Measurements from ENCODE around the gene WIPF1. TPM values are rescaled to one million over a fixed set of nuclear protein-coding genes. Genes with fewer than 3 reads are reported as not detected.

The WIPF1 gene
- total and polyA plus RNA-seq, 7 donors = 9.0 to 51.0 (median 37.8) TPM

DNA sequence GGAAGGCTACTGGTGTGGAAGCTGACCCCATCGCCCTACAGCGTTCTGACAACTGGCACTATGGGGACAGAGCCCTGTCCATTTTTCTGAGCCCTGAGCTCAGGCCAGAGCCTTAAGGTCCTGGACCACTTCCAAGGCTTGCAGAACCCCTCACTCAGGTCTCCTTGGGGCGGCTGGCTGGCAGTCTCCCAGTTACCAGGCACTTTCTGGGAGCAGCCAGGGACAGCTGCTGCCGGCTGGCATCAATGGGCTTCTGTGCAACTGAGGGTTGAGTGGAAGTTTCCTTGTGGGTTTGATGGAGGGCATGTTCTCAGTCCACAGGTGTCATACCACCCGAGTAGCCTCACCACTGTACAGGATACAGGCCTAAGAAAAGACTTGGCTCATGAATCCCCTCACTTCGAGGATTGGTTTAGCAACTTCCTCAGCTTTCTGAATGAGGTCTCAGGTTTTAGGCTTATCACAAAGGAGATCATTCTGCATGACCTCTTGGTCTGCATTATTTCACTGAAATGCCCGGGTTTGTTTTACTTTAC, 27.4 kb upstream of the WIPF1 start:
- intact Hi-C loops (cut with DNase I) = no loop called here
- Histone ChIP-seq H3K36me3 (peaks cover 0 to 5% (median 0%) of the 10 kb centered on the region in 4 donors), H3K27ac (no peak overlapping the region), H3K9me3 (no peaks in the 10 kb centered on the region), H3K4me1 (peaks cover 0 to 41% (median 13%) of the 10 kb centered on the region in 4 donors), H3K4me3 (no peak overlapping the region), H3K27me3 (no peaks in the 10 kb centered on the region)
- WGBS, 2 donors = 87 to 93% methylated on average over 7 of the region's 7 CpGs
- TF ChIP-seq, protein P1, sequence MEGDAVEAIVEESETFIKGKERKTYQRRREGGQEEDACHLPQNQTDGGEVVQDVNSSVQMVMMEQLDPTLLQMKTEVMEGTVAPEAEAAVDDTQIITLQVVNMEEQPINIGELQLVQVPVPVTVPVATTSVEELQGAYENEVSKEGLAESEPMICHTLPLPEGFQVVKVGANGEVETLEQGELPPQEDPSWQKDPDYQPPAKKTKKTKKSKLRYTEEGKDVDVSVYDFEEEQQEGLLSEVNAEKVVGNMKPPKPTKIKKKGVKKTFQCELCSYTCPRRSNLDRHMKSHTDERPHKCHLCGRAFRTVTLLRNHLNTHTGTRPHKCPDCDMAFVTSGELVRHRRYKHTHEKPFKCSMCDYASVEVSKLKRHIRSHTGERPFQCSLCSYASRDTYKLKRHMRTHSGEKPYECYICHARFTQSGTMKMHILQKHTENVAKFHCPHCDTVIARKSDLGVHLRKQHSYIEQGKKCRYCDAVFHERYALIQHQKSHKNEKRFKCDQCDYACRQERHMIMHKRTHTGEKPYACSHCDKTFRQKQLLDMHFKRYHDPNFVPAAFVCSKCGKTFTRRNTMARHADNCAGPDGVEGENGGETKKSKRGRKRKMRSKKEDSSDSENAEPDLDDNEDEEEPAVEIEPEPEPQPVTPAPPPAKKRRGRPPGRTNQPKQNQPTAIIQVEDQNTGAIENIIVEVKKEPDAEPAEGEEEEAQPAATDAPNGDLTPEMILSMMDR (IDR thresholded peaks at IDR 0.05) = no peak
- TF ChIP-seq EP300 (IDR thresholded peaks at IDR 0.05) = no peak
- TF ChIP-seq POLR2A (IDR thresholded peaks at IDR 0.05) = no peak
- TF ChIP-seq POLR2AphosphoS5 (IDR thresholded peaks at IDR 0.05) = no peak
- DNase-seq = no peak

DNA sequence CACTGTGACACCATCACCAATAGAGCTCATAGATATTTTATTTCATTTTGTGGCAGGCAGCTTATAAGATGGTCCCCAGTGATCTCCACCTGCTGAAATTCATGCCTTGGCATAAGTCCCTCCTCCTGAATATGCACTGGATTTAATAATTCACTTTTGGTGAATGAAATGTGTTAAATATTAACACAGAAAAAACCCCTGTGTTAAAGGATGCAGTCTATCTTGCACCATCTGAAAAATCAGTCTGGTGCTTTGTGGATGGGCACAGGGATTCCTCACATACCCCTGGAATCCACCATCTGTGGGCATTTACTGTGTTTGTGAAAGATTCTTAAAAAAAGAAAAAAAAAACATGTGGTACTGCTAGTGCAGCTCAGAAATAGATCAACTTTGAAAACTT, 26.1 kb upstream of the WIPF1 start:
- Histone ChIP-seq H3K9me3 (no peaks in the 10 kb centered on the region), H3K27me3 (no peaks in the 10 kb centered on the region), H3K36me3 (peaks cover 0 to 5% (median 0%) of the 10 kb centered on the region in 4 donors), H3K4me1 (peaks cover 0 to 30% (median 5%) of the 10 kb centered on the region in 4 donors), H3K4me3 (no peak overlapping the region), H3K27ac (no peak overlapping the region)
- TF ChIP-seq POLR2AphosphoS5 (IDR thresholded peaks at IDR 0.05) (no peak), EP300 (IDR thresholded peaks at IDR 0.05) (no peak), POLR2A (IDR thresholded peaks at IDR 0.05) (no peak)
- TF ChIP-seq, protein P1 (IDR thresholded peaks at IDR 0.05) = no peak
- no peak for DNase-seq
- intact Hi-C loops (cut with DNase I) = no loop called here

DNA sequence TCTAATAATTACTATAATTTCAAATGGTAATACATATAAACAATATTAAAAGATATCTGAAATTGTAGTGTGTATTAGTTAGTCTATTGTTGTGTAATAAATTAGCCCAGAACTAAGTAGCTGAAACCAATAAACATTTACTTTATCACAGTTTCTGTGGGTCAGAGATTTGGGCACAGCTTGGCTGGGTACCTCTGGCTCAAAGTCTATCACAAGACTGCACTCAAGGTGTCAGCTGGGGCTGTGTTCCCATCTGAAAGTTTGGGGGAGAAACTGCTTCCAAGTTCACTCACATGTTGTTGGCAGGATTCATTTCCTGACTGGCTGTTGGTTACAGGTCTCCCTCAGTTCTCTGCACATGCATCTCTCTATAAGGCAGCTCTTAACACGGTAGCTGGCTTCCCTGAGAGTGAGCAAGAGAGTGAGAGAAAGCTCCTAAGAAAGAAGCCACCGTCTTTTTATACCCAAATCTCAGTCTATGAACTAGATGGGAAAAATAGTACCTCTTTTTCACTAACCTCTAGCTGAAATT, 25.6 kb upstream of the WIPF1 start:
- WGBS, 2 donors = 83 to 84% methylated on average over 2 of the region's 2 CpGs
- Histone ChIP-seq H3K4me3 (no peak overlapping the region), H3K27me3 (no peaks in the 10 kb centered on the region), H3K27ac (no peak overlapping the region), H3K4me1 (peaks cover 0 to 30% (median 5%) of the 10 kb centered on the region in 4 donors), H3K36me3 (peaks cover 0 to 5% (median 0%) of the 10 kb centered on the region in 4 donors), H3K9me3 (no peaks in the 10 kb centered on the region)
- TF ChIP-seq, protein P1 (IDR thresholded peaks at IDR 0.05) = no peak
- no peak for TF ChIP-seq EP300 (IDR thresholded peaks at IDR 0.05)
- no peak for TF ChIP-seq POLR2AphosphoS5 (IDR thresholded peaks at IDR 0.05)
- no peak for TF ChIP-seq POLR2A (IDR thresholded peaks at IDR 0.05)
- intact Hi-C loops (cut with DNase I) = no loop called here
- DNase-seq = no peak

DNA sequence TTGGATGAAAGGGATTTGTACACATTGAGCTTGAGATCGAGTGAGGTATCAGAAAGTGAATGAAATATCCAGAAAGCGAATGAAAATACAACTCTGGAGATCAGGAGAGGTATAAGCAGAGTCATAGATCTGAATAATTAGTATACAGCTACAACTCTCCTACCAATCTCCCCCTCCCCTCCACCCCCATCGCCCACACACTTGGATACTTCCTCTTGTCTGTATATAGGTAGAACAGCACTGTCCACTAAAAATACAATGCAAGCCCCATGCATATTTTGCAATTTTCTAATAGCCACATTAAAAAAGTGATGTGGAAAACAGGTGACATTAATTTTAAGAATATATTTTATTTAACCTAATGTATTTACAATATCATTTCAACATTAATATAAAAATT, 23.7 kb upstream of the WIPF1 start:
- peaks cover 0 to 37% (median 17%) of the 10 kb centered on the region in 4 donors for H3K4me1 ChIP-seq
- H3K9me3 ChIP-seq = no peaks in the 10 kb centered on the region
- no peak overlapping the region for H3K27ac ChIP-seq
- no peak for DNase-seq
- TF ChIP-seq, protein P1 (IDR thresholded peaks at IDR 0.05) = no peak
- TF ChIP-seq POLR2A (IDR thresholded peaks at IDR 0.05) (no peak), POLR2AphosphoS5 (IDR thresholded peaks at IDR 0.05) (no peak), EP300 (IDR thresholded peaks at IDR 0.05) (no peak)
- no peaks in the 10 kb centered on the region for H3K27me3 ChIP-seq
- peaks cover 0 to 5% (median 0%) of the 10 kb centered on the region in 4 donors for H3K36me3 ChIP-seq
- intact Hi-C loops (cut with DNase I) = no loop called here
- 88 to 96% methylated on average over 3 of the region's 3 CpGs for WGBS, 2 donors
- H3K4me3 ChIP-seq = no peak overlapping the region
